ENCODE measurements around the gene TOMM34. TPM values are rescaled to one million over a fixed set of nuclear protein-coding genes. Genes with fewer than 3 reads are reported as not detected.
A peak's percentile ranks its signal among the peaks of the same experiment; 100 is the strongest.

TOMM34 gene
- polyA plus RNA-seq, 2 of the 4 experiments (the other 2 are of a cell fraction) = 23.4 to 30.8 TPM

DNA sequence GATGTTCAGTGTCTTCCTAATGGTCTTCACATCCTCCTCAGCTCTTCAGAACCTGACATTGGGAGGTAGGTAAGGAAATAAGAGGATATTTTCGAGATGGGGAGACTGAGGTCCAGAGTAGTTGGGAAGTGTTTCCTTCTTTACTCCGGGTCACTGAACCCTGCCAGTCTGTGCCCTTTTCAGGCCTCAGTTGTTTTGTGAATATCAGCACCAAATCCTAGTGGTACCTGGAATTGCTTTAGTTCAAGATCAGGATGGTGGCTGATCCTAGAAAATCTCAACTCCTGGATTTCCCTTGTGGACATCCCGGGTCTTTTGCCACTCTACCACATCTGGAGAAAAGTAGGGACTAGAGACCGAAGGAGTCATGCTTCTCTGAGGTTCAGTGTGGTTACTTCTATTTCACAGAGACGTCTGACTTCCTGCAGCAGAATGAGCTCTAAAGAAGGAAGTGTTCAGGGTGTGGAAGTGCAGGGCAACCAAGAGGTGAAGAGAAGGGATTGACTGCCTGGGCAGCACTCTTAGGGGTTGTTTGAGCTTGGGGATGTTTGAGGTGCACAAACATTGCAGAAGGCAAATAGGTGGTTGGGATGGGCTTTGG, 7.1 kb upstream of the TOMM34 start (continued):
- TF ChIP-seq NPAS2 (CRISPR knock-in tag; IDR thresholded peaks at IDR 0.05; ENCODE audit: borderline replicate concordance) = no peak
- TF ChIP-seq, protein P1, sequence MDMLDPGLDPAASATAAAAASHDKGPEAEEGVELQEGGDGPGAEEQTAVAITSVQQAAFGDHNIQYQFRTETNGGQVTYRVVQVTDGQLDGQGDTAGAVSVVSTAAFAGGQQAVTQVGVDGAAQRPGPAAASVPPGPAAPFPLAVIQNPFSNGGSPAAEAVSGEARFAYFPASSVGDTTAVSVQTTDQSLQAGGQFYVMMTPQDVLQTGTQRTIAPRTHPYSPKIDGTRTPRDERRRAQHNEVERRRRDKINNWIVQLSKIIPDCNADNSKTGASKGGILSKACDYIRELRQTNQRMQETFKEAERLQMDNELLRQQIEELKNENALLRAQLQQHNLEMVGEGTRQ (IDR thresholded peaks at IDR 0.05) = no peak

DNA sequence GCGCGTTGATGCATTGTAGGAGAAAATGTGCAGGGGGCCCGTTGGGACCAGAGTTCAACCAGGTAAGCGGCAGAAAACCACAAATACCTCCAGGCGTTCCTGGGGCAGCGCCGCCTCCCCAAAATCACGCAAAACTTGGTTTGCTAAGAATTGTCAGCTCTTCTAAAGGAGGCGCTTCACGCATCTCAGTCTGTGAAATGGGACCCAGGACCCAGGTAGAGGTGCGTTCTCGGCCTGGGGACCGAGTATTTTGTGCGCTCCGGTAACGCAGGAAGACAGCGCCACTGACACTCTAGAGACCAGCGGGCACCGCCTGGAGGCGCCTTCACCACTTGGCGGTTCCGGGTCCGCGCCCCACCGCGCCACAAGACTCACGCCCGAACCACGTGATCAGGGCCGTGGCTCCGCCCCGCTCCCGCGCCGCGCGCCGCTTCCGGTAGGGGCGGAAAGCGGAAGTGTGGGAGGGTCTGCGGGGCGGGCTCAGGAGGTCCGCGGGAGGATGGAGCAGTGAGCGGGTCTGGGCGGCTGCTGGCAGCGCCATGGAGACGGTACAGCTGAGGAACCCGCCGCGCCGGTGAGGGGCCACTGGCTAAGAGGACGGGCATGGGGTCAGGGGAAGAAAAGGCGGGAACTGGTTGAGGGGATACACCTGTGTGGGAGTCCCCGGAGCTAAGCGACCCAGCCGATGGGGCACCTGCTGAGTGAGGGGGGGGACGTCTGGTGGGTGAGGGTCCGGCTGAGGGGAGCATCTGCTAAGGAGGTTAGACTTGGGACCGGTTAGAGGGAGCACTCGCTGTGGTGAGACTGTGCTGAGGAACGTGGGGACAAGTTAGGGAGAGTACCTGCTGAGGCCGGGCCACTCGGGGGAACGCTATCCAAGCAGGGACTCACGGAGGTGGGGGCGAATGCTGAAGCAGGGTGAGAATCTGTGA, 6.1 kb upstream of the TOMM34 start, which contains the start of gene STK4:
TSS of gene STK4 (plus strand) at position 483 of the 932 bp plus-strand sequence. CDS start at position 540, 57 bp downstream.
- peak within 1 kb of the TSS; percentile 92 for H3K4me2 ChIP-seq
- ChIA-PET CTCF (interaction anchor here (0.6 to 4.4 kb wide), 9 partner anchors 9 to 349 kb away, joined by 3 to 25 read pairs (median 3); no protein-coding TSS in a partner anchor), POLR2A (interaction anchor here (0.7 to 1.0 kb wide), 2 partner anchors 15 kb away, joined by 3 read pairs; no protein-coding TSS in a partner anchor)
- H3K4me3 ChIP-seq = peak within 1 kb of the TSS; percentile 91
- WGBS (ENCODE audit: missing lambda C conversion rate) = 3% methylated on average over 42 of the region's 68 CpGs
- FAIRE-seq (no peak), DNase-seq (ENCODE audit: low read depth in 1 of 2, low spot score in 1 of 2) (peak; percentile 76 to 95), ATAC-seq (peak; percentile 94 to 97)
- peak within 1 kb of the TSS; percentile 78 to 92 for H3K27ac ChIP-seq
- H3K9me3 ChIP-seq = no peaks in the 10 kb centered on the region
- H3K4me1 ChIP-seq = peaks cover 37% of the 10 kb centered on the region
- TF ChIP-seq, protein P2, sequence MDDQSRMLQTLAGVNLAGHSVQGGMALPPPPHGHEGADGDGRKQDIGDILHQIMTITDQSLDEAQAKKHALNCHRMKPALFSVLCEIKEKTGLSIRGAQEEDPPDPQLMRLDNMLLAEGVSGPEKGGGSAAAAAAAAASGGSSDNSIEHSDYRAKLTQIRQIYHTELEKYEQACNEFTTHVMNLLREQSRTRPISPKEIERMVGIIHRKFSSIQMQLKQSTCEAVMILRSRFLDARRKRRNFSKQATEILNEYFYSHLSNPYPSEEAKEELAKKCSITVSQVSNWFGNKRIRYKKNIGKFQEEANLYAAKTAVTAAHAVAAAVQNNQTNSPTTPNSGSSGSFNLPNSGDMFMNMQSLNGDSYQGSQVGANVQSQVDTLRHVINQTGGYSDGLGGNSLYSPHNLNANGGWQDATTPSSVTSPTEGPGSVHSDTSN (IDR thresholded peaks at IDR 0.05) = no peak
- TF ChIP-seq HOXB5 (CRISPR knock-in tag; IDR thresholded peaks at IDR 0.05) = no peak
- no peak for TF ChIP-seq SREBF2 (IDR thresholded peaks at IDR 0.05)
- no peak for TF ChIP-seq HDAC2 (IDR thresholded peaks at IDR 0.05)
- TF ChIP-seq EHMT2 (IDR thresholded peaks at IDR 0.05; ENCODE audit: low read depth) = no peak
- TF ChIP-seq FOXS1 (CRISPR knock-in tag; IDR thresholded peaks at IDR 0.05) = no peak
- TF ChIP-seq POLR2A (IDR thresholded peaks at IDR 0.05; ENCODE audit: low read length) = peak; percentile 75
- no peak for TF ChIP-seq EHF (CRISPR knock-in tag; IDR thresholded peaks at IDR 0.05)
- no peak for TF ChIP-seq NFE2L2 (conservative IDR thresholded peaks at IDR 0.05; ENCODE audit: low read length)
- no peak for TF ChIP-seq REST (IDR thresholded peaks at IDR 0.05)
- TF ChIP-seq RAD21 (conservative IDR thresholded peaks at IDR 0.05 in 1 of 2, IDR thresholded peaks at IDR 0.05 in 1 of 2) = peak in 1 of 2 experiments; percentile 18; a peak in 1 of 5 replicates
- no peak for TF ChIP-seq JUNB (IDR thresholded peaks at IDR 0.05)
- TF ChIP-seq FOSB (CRISPR knock-in tag; IDR thresholded peaks at IDR 0.05) = no peak
- no peak for TF ChIP-seq HES2 (IDR thresholded peaks at IDR 0.05)
- TF ChIP-seq TP53 (CRISPR knock-in tag; IDR thresholded peaks at IDR 0.05) = no peak
- no peak for TF ChIP-seq FOSL2 (IDR thresholded peaks at IDR 0.05)
- TF ChIP-seq FOSL2 (CRISPR knock-in tag; IDR thresholded peaks at IDR 0.05) = no peak
- TF ChIP-seq HEYL (CRISPR knock-in tag; IDR thresholded peaks at IDR 0.05) = no peak
- TF ChIP-seq SMC3 (IDR thresholded peaks at IDR 0.05) = 0 out of 3 replicates have a peak, but pooled peaks have one; percentile 13
- no peak for TF ChIP-seq ZNF302 (CRISPR knock-in tag; IDR thresholded peaks at IDR 0.05)
- no peak for TF ChIP-seq EP300 (IDR thresholded peaks at IDR 0.05)
- no peak for TF ChIP-seq ESRRA (IDR thresholded peaks at IDR 0.05; ENCODE audit: borderline replicate concordance, low read length)
- TF ChIP-seq GATA3 (IDR thresholded peaks at IDR 0.05; ENCODE audit: borderline replicate concordance) = no peak
- no peak for TF ChIP-seq ELK1 (IDR thresholded peaks at IDR 0.05; ENCODE audit: low read depth, low read length)
- TF ChIP-seq TFCP2L1 (CRISPR knock-in tag; IDR thresholded peaks at IDR 0.05) = no peak
- peak; percentile 47; the same call in 2 of the 3 replicates for TF ChIP-seq CTCF (IDR thresholded peaks at IDR 0.05)
- TF ChIP-seq CBX2 (IDR thresholded peaks at IDR 0.05; ENCODE audit: borderline replicate concordance, low read depth) = no peak

Data from A549 (cell line).